ENCODE results near the gene STUM.
A peak's percentile ranks its signal among the peaks of the same experiment; 100 is the strongest.
"Not testable (repeated sequence)": the region's sequence is repeated elsewhere in the genome, so short reads cannot be mapped to it uniquely, and the experiment has no call there.

Gene STUM

GRCh38 chr1:226584164-226584563, 35.6 kb downstream of the STUM start:
- no peak for DNase-seq

- no peak for DNase-seq
These were observed 37.6 kb downstream of the STUM start for GRCh38 chr1:226586116-226586515.

- peak in 1 of 2 donors; percentile 37 for DNase-seq
These were observed 38.3 kb downstream of the STUM start for GRCh38 chr1:226586650-226587422.

GRCh38 chr1:226588484-226588883, 39.9 kb downstream of the STUM start:
- peak in 1 of 2 donors; percentile 31 for DNase-seq

- peak in 1 of 2 donors; percentile 22 for DNase-seq
These were observed 40.6 kb downstream of the STUM start for GRCh38 chr1:226589008-226589733.

GRCh38 chr1:226590614-226591013, 42.0 kb downstream of the STUM start:
- DNase-seq, result no peak

GRCh38 chr1:226593541-226593940, 45.0 kb downstream of the STUM start:
- DNase-seq, result no peak

- DNase-seq, result no peak
These were observed 48.1 kb downstream of the STUM start for GRCh38 chr1:226596531-226597165.

- no peak for DNase-seq
These were observed 49.3 kb downstream of the STUM start for GRCh38 chr1:226597616-226598454.

- DNase-seq, result no peak
These were observed 49.9 kb downstream of the STUM start for GRCh38 chr1:226598455-226598849.

- not testable (repeated sequence) for DNase-seq
These were observed 50.4 kb downstream of the STUM start for GRCh38 chr1:226598955-226599354.

GRCh38 chr1:226599636-226600238, 51.2 kb downstream of the STUM start:
- DNase-seq, result no peak

- DNase-seq, result no peak
These were observed 51.7 kb downstream of the STUM start for GRCh38 chr1:226600254-226600653.

GRCh38 chr1:226601456-226601855, 52.9 kb downstream of the STUM start:
- DNase-seq, result no peak

GRCh38 chr1:226602186-226603021, 53.8 kb downstream of the STUM start:
- no peak for DNase-seq

- DNase-seq, result no peak
These were observed 54.7 kb downstream of the STUM start for GRCh38 chr1:226603022-226603857.

GRCh38 chr1:226603858-226604559, 55.4 kb downstream of the STUM start:
- DNase-seq, result no peak

- DNase-seq, result no peak
These were observed 56.2 kb downstream of the STUM start for GRCh38 chr1:226604560-226605317.

GRCh38 chr1:226605318-226605950, 56.9 kb downstream of the STUM start:
- no peak for DNase-seq
